ENCODE results near the gene CHIC2.

CHIC2 gene

DNA sequence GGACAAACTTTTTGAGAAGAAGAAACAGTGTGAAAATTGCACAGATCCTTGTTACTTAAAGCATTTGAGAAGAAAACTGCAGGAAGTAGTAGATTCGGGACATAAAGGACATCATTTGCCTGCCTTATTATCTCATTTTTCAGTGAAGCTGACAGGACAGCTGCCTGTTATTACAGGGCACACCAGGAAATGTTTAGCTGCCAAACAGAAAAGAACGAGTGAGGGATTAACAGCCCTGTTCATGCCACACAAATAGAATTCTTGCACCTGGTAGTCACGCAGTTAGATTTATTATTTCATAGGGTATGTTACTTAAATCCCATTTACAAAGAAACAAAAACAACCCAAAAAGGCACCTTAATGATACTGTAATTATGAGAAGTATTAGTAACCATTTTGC, 100.6 kb downstream of the CHIC2 start:
- no peaks in the 10 kb centered on the region for H4K20me1 ChIP-seq (ENCODE audit: insufficient read depth, low read length)
- no peak for DNase-seq
- H3K4me2 ChIP-seq (ENCODE audit: low read depth, low read length) = no peak overlapping the region
- H3K4me3 ChIP-seq (ENCODE audit: low read length) = no peak overlapping the region
- H3K9me2 ChIP-seq (replicated peaks; ENCODE audit: insufficient read depth, low read length) = no peaks in the 10 kb centered on the region
- H3K9me3 ChIP-seq (replicated peaks; ENCODE audit: insufficient read depth, low read length) = no peaks in the 10 kb centered on the region
- no peaks in the 10 kb centered on the region for H3F3A ChIP-seq (ENCODE audit: insufficient read depth, low read length)
- H3K4me1 ChIP-seq (ENCODE audit: low read length) = no peaks in the 10 kb centered on the region
- no peak overlapping the region for H3K9ac ChIP-seq (ENCODE audit: low read length)
- no peak for TF ChIP-seq EZH2 (optimal IDR thresholded peaks at IDR 0.05; ENCODE audit: low read depth, low read length)
- TF ChIP-seq, protein P1, sequence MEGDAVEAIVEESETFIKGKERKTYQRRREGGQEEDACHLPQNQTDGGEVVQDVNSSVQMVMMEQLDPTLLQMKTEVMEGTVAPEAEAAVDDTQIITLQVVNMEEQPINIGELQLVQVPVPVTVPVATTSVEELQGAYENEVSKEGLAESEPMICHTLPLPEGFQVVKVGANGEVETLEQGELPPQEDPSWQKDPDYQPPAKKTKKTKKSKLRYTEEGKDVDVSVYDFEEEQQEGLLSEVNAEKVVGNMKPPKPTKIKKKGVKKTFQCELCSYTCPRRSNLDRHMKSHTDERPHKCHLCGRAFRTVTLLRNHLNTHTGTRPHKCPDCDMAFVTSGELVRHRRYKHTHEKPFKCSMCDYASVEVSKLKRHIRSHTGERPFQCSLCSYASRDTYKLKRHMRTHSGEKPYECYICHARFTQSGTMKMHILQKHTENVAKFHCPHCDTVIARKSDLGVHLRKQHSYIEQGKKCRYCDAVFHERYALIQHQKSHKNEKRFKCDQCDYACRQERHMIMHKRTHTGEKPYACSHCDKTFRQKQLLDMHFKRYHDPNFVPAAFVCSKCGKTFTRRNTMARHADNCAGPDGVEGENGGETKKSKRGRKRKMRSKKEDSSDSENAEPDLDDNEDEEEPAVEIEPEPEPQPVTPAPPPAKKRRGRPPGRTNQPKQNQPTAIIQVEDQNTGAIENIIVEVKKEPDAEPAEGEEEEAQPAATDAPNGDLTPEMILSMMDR (IDR thresholded peaks at IDR 0.05; ENCODE audit: low read length) = no peak
- TF ChIP-seq EZH2phosphoT487 (IDR thresholded peaks at IDR 0.05; ENCODE audit: low read length) = no peak
- no peak overlapping the region for H3K27ac ChIP-seq (ENCODE audit: low read length)
- H2AFZ ChIP-seq (ENCODE audit: low read length) = no peak overlapping the region
- H3K79me2 ChIP-seq (ENCODE audit: low read length) = no peaks in the 10 kb centered on the region
- H3K36me3 ChIP-seq (replicated peaks; ENCODE audit: insufficient read depth, low read length) = no peaks in the 10 kb centered on the region
- no peaks in the 10 kb centered on the region for H3K27me3 ChIP-seq (replicated peaks; ENCODE audit: insufficient read depth, low read length)

DNA sequence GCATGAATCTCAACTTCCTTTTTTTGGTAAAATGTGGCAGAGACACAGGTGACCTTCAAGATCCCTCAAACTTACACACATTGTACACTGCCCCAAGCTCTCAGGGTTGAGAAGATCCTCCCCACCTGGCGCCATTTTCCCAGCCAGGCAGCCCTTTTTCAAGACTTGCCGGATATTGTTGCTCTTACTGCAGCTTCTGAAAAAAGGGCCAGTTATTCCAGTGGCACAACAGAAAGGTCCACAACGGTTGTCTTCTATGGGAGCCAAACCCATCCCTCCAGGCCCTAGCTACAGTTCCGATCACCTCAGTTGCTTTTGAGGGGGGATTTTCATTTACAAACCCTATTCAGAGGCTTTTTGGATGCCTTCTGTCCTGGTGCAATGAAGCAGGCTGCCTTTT, 101.1 kb downstream of the CHIC2 start:
- H3K36me3 ChIP-seq (replicated peaks; ENCODE audit: insufficient read depth, low read length) = no peaks in the 10 kb centered on the region
- H3K9ac ChIP-seq (ENCODE audit: low read length) = no peak overlapping the region
- H3K27me3 ChIP-seq (replicated peaks; ENCODE audit: insufficient read depth, low read length) = no peaks in the 10 kb centered on the region
- no peaks in the 10 kb centered on the region for H3F3A ChIP-seq (ENCODE audit: insufficient read depth, low read length)
- no peak overlapping the region for H3K4me2 ChIP-seq (ENCODE audit: low read depth, low read length)
- no peaks in the 10 kb centered on the region for H3K9me2 ChIP-seq (replicated peaks; ENCODE audit: insufficient read depth, low read length)
- TF ChIP-seq EZH2phosphoT487 (IDR thresholded peaks at IDR 0.05; ENCODE audit: low read length) (no peak), EZH2 (optimal IDR thresholded peaks at IDR 0.05; ENCODE audit: low read depth, low read length) (no peak)
- TF ChIP-seq, protein P1 (IDR thresholded peaks at IDR 0.05; ENCODE audit: low read length) = no peak
- H3K79me2 ChIP-seq (ENCODE audit: low read length) = no peaks in the 10 kb centered on the region
- no peak overlapping the region for H2AFZ ChIP-seq (ENCODE audit: low read length)
- no peaks in the 10 kb centered on the region for H3K9me3 ChIP-seq (replicated peaks; ENCODE audit: insufficient read depth, low read length)
- H3K27ac ChIP-seq (ENCODE audit: low read length) = no peak overlapping the region
- H3K4me3 ChIP-seq (ENCODE audit: low read length) = no peak overlapping the region
- DNase-seq = no peak
- H3K4me1 ChIP-seq (ENCODE audit: low read length) = no peaks in the 10 kb centered on the region
- no peaks in the 10 kb centered on the region for H4K20me1 ChIP-seq (ENCODE audit: insufficient read depth, low read length)

DNA sequence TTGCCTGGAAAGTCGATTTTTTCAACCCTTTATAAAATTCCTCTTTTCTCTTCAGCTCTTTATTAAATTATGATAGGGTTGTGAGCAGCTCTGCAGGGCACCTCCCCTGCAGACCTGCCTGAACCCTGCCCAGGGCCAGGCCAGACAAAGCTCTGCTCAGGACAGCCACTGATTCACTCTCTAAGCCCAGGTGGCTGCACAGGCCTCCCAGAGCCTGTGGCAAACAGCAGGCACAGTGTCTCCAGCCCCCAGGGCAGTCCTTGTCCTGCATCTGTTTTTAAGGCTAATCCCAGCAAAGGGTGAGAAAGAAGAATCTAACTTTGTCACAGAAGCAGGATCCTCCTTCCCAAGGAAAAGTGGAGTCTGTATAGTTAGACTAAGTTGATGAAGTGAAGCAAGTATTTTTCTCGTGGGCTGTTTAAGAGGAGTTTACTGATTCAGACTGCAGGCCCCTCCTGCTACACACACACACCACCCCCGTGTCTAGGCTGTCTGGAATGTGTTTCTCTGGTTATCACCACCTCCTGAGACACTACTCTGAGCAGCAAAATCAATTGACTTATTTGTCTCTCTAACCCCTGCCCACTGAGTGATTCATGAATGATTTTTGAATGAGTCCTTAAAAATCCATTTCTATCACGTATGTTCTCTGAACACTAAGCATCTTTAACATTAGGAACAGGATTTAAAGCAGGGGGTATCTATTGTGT, 101.7 kb downstream of the CHIC2 start:
- Histone ChIP-seq H3K36me3 (replicated peaks; ENCODE audit: insufficient read depth, low read length) (no peaks in the 10 kb centered on the region), H3K9me2 (replicated peaks; ENCODE audit: insufficient read depth, low read length) (no peaks in the 10 kb centered on the region), H2AFZ (ENCODE audit: low read length) (no peak overlapping the region), H3K4me1 (ENCODE audit: low read length) (no peaks in the 10 kb centered on the region), H3K79me2 (ENCODE audit: low read length) (no peaks in the 10 kb centered on the region), H3K4me3 (ENCODE audit: low read length) (no peak overlapping the region), H3K27ac (ENCODE audit: low read length) (no peak overlapping the region), H3K9ac (ENCODE audit: low read length) (no peak overlapping the region), H3K27me3 (replicated peaks; ENCODE audit: insufficient read depth, low read length) (no peaks in the 10 kb centered on the region), H3K9me3 (replicated peaks; ENCODE audit: insufficient read depth, low read length) (no peaks in the 10 kb centered on the region), H4K20me1 (ENCODE audit: insufficient read depth, low read length) (no peaks in the 10 kb centered on the region), H3K4me2 (ENCODE audit: low read depth, low read length) (no peak overlapping the region), H3F3A (ENCODE audit: insufficient read depth, low read length) (no peaks in the 10 kb centered on the region)
- no peak for DNase-seq
- TF ChIP-seq EZH2 (optimal IDR thresholded peaks at IDR 0.05; ENCODE audit: low read depth, low read length) (no peak), EZH2phosphoT487 (IDR thresholded peaks at IDR 0.05; ENCODE audit: low read length) (no peak)
- TF ChIP-seq, protein P1 (IDR thresholded peaks at IDR 0.05; ENCODE audit: low read length) = no peak

Measured in MM.1S (cell line).